NK-92 (cell line): ENCODE results near the gene WNT2B.

Experiments
- DNase-seq: peaks from one replicate; lab custom pipeline; 2025; ENCODE audit not compliant: unreplicated experiment; lab: John Stamatoyannopoulos, UW

Gene WNT2B

GRCh38 chr1:112565800-112566199, 57.0 kb downstream of the WNT2B start:
- DNase-seq, result no peak

GRCh38 chr1:112575154-112575804, 66.5 kb downstream of the WNT2B start:
- no peak for DNase-seq

- no peak for DNase-seq
These were observed 67.5 kb downstream of the WNT2B start for GRCh38 chr1:112576240-112576639.
